Mesendoderm (in vitro differentiated cells): Measurements from ENCODE around the gene SRRT.

Experiments used
- DNase-seq: peaks from one replicate; pipeline ENCODE4 v3.0.0; 2013
- H2AK5ac ChIP-seq: 2 replicates; pipeline ENCODE4 v1.6.1; 2013; ENCODE audit warnings: low read length, inconsistent platforms
- H2BK120ac ChIP-seq: 2 replicates; pipeline ENCODE4 v1.6.1; 2013; ENCODE audit warnings: low read depth, mild to moderate bottlenecking, low read length, moderate library complexity, mixed read lengths
- H2BK15ac ChIP-seq: replicated peaks from 2 replicates; pipeline ENCODE4 v1.6.1; 2013; ENCODE audit warnings: low read depth, mild to moderate bottlenecking, moderate library complexity
- H2BK5ac ChIP-seq: 2 replicates; pipeline ENCODE4 v1.6.1; 2013; ENCODE audit warnings: low read length, inconsistent platforms
- H3K18ac ChIP-seq: 2 replicates; pipeline ENCODE4 v1.6.1; 2013; ENCODE audit warnings: mild to moderate bottlenecking, low read length, mixed read lengths
- H3K23ac ChIP-seq: one replicate; pipeline ENCODE4 v1.6.1; 2013; ENCODE audit warnings: low read length
- H3K27ac ChIP-seq: 2 replicates; pipeline ENCODE4 v1.5.1; 2013; ENCODE audit warnings: low read depth, mild to moderate bottlenecking, inconsistent platforms, low read length, moderate library complexity
- H3K27me3 ChIP-seq: 2 replicates; pipeline ENCODE4 v1.6.1; 2013; ENCODE audit warnings: low read length, control low read depth, mild to moderate bottlenecking, inconsistent platforms; ENCODE audit not compliant: insufficient read depth, poor library complexity
- H3K36me3 ChIP-seq: 2 replicates; pipeline ENCODE4 v1.6.1; 2013; ENCODE audit warnings: low read length, inconsistent platforms; ENCODE audit not compliant: control insufficient read depth, insufficient read depth
- H3K4ac ChIP-seq: one replicate; pipeline ENCODE4 v1.6.1; 2013; ENCODE audit warnings: low read depth, mild to moderate bottlenecking, low read length, moderate library complexity
- H3K4me1 ChIP-seq: 2 replicates; pipeline ENCODE4 v1.6.1; 2013; ENCODE audit warnings: low read depth, low read length, inconsistent platforms; ENCODE audit not compliant: control insufficient read depth
- H3K4me2 ChIP-seq: 2 replicates; pipeline ENCODE4 v1.6.1; 2013; ENCODE audit warnings: low read length
- H3K4me3 ChIP-seq: 2 replicates; pipeline ENCODE4 v1.5.1; 2013; ENCODE audit warnings: mild to moderate bottlenecking, low read length
- H3K56ac ChIP-seq: one replicate; pipeline ENCODE4 v1.6.1; 2013; ENCODE audit warnings: low read length
- H3K79me1 ChIP-seq: 2 replicates; pipeline ENCODE4 v1.6.1; 2013; ENCODE audit warnings: low read length, inconsistent platforms
- H3K79me2 ChIP-seq: 2 replicates; pipeline ENCODE4 v1.6.1; 2013; ENCODE audit warnings: mild to moderate bottlenecking, low read length; ENCODE audit not compliant: control insufficient read depth, insufficient read depth
- H3K9ac ChIP-seq: 2 replicates; pipeline ENCODE4 v1.6.1; 2013; ENCODE audit warnings: low read length, inconsistent platforms
- H4K5ac ChIP-seq: one replicate; pipeline ENCODE4 v1.6.1; 2013; ENCODE audit warnings: low read length
- H4K8ac ChIP-seq: one replicate; pipeline ENCODE4 v1.6.1; 2013; ENCODE audit warnings: low read depth, mild to moderate bottlenecking, control low read depth, low read length, moderate library complexity
- WGBS: extraction: QIAGEN DNeasy Blood & Tissue Kit; methylation state at CpG from one replicate; pipeline ENCODE4 v1.1.7; 2013; ENCODE audit warnings: low lambda C conversion rate, missing lambda C conversion rate; ENCODE audit not compliant: insufficient coverage; ENCODE audit errors: extremely low coverage; 5-methylcytosine and 5-hydroxymethylcytosine counted together

Gene SRRT

GRCh38 chr7:100892364-100893317 is 17.7 kb downstream of the SRRT start:
- no peak overlapping the region for H3K4me2 ChIP-seq
- H2BK15ac ChIP-seq: no peak overlapping the region
- peak overlapping the region; percentile 42 for H3K56ac ChIP-seq
- peaks cover 13% of the 10 kb centered on the region for H3K79me2 ChIP-seq
- no peaks in the 10 kb centered on the region for H3K27me3 ChIP-seq
- no peak overlapping the region for H2BK120ac ChIP-seq
- no peak overlapping the region for H2BK5ac ChIP-seq
- H3K79me1 ChIP-seq: no peaks in the 10 kb centered on the region
- H3K36me3 ChIP-seq: peaks cover 3% of the 10 kb centered on the region
- no peak for DNase-seq
- WGBS: no CpG with 5 or more reads among the region's 44 CpGs
- no peak overlapping the region for H3K4ac ChIP-seq
- no peak overlapping the region for H2AK5ac ChIP-seq
- no peak overlapping the region for H3K9ac ChIP-seq
- no peak overlapping the region for H3K27ac ChIP-seq
- no peak overlapping the region for H3K18ac ChIP-seq
- no peak overlapping the region for H3K4me3 ChIP-seq
- H3K23ac ChIP-seq: no peak overlapping the region
- no peak overlapping the region for H4K5ac ChIP-seq
- H4K8ac ChIP-seq: no peak overlapping the region
- H3K4me1 ChIP-seq: peaks cover 2% of the 10 kb centered on the region

- H3K27ac ChIP-seq: no peak overlapping the region
- H3K4me1 ChIP-seq: peaks cover 2% of the 10 kb centered on the region
- peaks cover 7% of the 10 kb centered on the region for H3K79me2 ChIP-seq
- no peak overlapping the region for H3K9ac ChIP-seq
- H4K8ac ChIP-seq: no peak overlapping the region
- no peak overlapping the region for H3K4ac ChIP-seq
- no peak overlapping the region for H3K56ac ChIP-seq
- no peak overlapping the region for H2BK15ac ChIP-seq
- DNase-seq: no peak
- no CpG with 5 or more reads among the region's 32 CpGs for WGBS
- peaks cover 3% of the 10 kb centered on the region for H3K36me3 ChIP-seq
- H2BK120ac ChIP-seq: no peak overlapping the region
- H3K4me3 ChIP-seq: no peak overlapping the region
- no peak overlapping the region for H2BK5ac ChIP-seq
- H4K5ac ChIP-seq: no peak overlapping the region
- no peaks in the 10 kb centered on the region for H3K27me3 ChIP-seq
- no peak overlapping the region for H3K4me2 ChIP-seq
- no peak overlapping the region for H3K18ac ChIP-seq
- no peak overlapping the region for H3K23ac ChIP-seq
- H3K79me1 ChIP-seq: no peaks in the 10 kb centered on the region
- H2AK5ac ChIP-seq: no peak overlapping the region
These were observed 18.5 kb downstream of the SRRT start for GRCh38 chr7:100893318-100893895.

GRCh38 chr7:100893910-100894721 is 19.2 kb downstream of the SRRT start:
- no peak overlapping the region for H4K8ac ChIP-seq
- H2BK120ac ChIP-seq: no peak overlapping the region
- peak overlapping the region; percentile 52 for H3K4me2 ChIP-seq
- H3K56ac ChIP-seq: peak overlapping the region; percentile 84
- H4K5ac ChIP-seq: no peak overlapping the region
- no peaks in the 10 kb centered on the region for H3K79me2 ChIP-seq
- peak overlapping the region; percentile 63 for H3K4ac ChIP-seq
- peak overlapping the region; percentile 72 for H3K9ac ChIP-seq
- H3K27ac ChIP-seq: no peak overlapping the region
- no peak overlapping the region for H2BK15ac ChIP-seq
- no peaks in the 10 kb centered on the region for H3K36me3 ChIP-seq
- no peak overlapping the region for H3K4me3 ChIP-seq
- H3K23ac ChIP-seq: no peak overlapping the region
- H2BK5ac ChIP-seq: no peak overlapping the region
- peak overlapping the region; percentile 51 for H3K18ac ChIP-seq
- H2AK5ac ChIP-seq: no peak overlapping the region
- DNase-seq: no peak
- H3K79me1 ChIP-seq: no peaks in the 10 kb centered on the region
- no peaks in the 10 kb centered on the region for H3K4me1 ChIP-seq
- no peaks in the 10 kb centered on the region for H3K27me3 ChIP-seq
- WGBS: no CpG with 5 or more reads among the region's 40 CpGs

GRCh38 chr7:100894860-100895700 is 20.2 kb downstream of the SRRT start:
- no CpG with 5 or more reads among the region's 83 CpGs for WGBS
- H4K8ac ChIP-seq: no peak overlapping the region
- peak overlapping the region; percentile 52 for H3K4me2 ChIP-seq
- no peak overlapping the region for H3K23ac ChIP-seq
- peak overlapping the region; percentile 37 for H3K4me3 ChIP-seq
- no peak overlapping the region for H2BK5ac ChIP-seq
- no peak overlapping the region for H2BK15ac ChIP-seq
- no peaks in the 10 kb centered on the region for H3K79me1 ChIP-seq
- no peaks in the 10 kb centered on the region for H3K27me3 ChIP-seq
- H4K5ac ChIP-seq: no peak overlapping the region
- H3K4me1 ChIP-seq: no peaks in the 10 kb centered on the region
- H3K27ac ChIP-seq: no peak overlapping the region
- H2BK120ac ChIP-seq: no peak overlapping the region
- peak overlapping the region; percentile 51 for H3K18ac ChIP-seq
- peak; percentile 79 for DNase-seq
- H3K4ac ChIP-seq: peak overlapping the region; percentile 63
- H3K9ac ChIP-seq: peak overlapping the region; percentile 72
- H3K56ac ChIP-seq: peak overlapping the region; percentile 84
- H2AK5ac ChIP-seq: no peak overlapping the region
- H3K79me2 ChIP-seq: no peaks in the 10 kb centered on the region
- no peaks in the 10 kb centered on the region for H3K36me3 ChIP-seq

- no peak within 1 kb of the TSS for H2BK15ac ChIP-seq
- no peak within 1 kb of the TSS for H2AK5ac ChIP-seq
- H3K79me1 ChIP-seq: no peaks in the 10 kb centered on the region
- no peaks in the 10 kb centered on the region for H3K4me1 ChIP-seq
- no peak for DNase-seq
- H3K36me3 ChIP-seq: no peaks in the 10 kb centered on the region
- H3K4me3 ChIP-seq: peak within 1 kb of the TSS; percentile 37
- H3K18ac ChIP-seq: peak within 1 kb of the TSS; percentile 77
- no peak within 1 kb of the TSS for H4K8ac ChIP-seq
- peak within 1 kb of the TSS; percentile 73 for H3K4me2 ChIP-seq
- no CpG with 5 or more reads among the region's 32 CpGs for WGBS
- no peak within 1 kb of the TSS for H2BK120ac ChIP-seq
- no peak within 1 kb of the TSS for H3K27ac ChIP-seq
- H3K56ac ChIP-seq: peak within 1 kb of the TSS; percentile 84
- no peak within 1 kb of the TSS for H3K23ac ChIP-seq
- H3K9ac ChIP-seq: peak within 1 kb of the TSS; percentile 72
- H2BK5ac ChIP-seq: no peak within 1 kb of the TSS
- no peak within 1 kb of the TSS for H4K5ac ChIP-seq
- no peaks in the 10 kb centered on the region for H3K27me3 ChIP-seq
- H3K79me2 ChIP-seq: no peaks in the 10 kb centered on the region
- H3K4ac ChIP-seq: peak within 1 kb of the TSS; percentile 63
These were observed 20.7 kb downstream of the SRRT start, which contains the start of gene ACHE for GRCh38 chr7:100895701-100895955. Gene ACHE (minus strand): TSS chr7:100895888. CDS start chr7:100894232, 1,656 bp downstream.
